ENCODE data around the gene TBC1D10A. TPM values are rescaled to one million over a fixed set of nuclear protein-coding genes. Genes with fewer than 3 reads are reported as not detected.

Gene TBC1D10A
- total RNA-seq, 1 donor from 2014 or later, result 10.6 TPM

- no peak overlapping the region for H3K4me3 Mint-ChIP-seq (ENCODE audit: low read depth)
- no peaks in the 10 kb centered on the region for H3K27me3 Mint-ChIP-seq
- no peak overlapping the region for H3K27ac Mint-ChIP-seq
- no peak for TF ChIP-seq CTCF (IDR thresholded peaks at IDR 0.05; ENCODE audit: unreplicated experiment)
- no peak for DNase-seq (ENCODE audit: low spot score, unreplicated experiment)
- H3K36me3 Mint-ChIP-seq (ENCODE audit: insufficient read depth), result no peaks in the 10 kb centered on the region
- no peaks in the 10 kb centered on the region for H3K9me3 Mint-ChIP-seq (ENCODE audit: low read depth)
- H3K4me1 Mint-ChIP-seq (ENCODE audit: low read depth), result peaks cover 10% of the 10 kb centered on the region
Observed at GRCh38 chr22:30314915-30315314, 11.8 kb downstream of the TBC1D10A start.

GRCh38 chr22:30313527-30314363 is 13.0 kb downstream of the TBC1D10A start:
- H3K4me1 Mint-ChIP-seq (ENCODE audit: low read depth), result peaks cover 10% of the 10 kb centered on the region
- no peak for TF ChIP-seq CTCF (IDR thresholded peaks at IDR 0.05; ENCODE audit: unreplicated experiment)
- no peaks in the 10 kb centered on the region for H3K36me3 Mint-ChIP-seq (ENCODE audit: insufficient read depth)
- H3K9me3 Mint-ChIP-seq (ENCODE audit: low read depth), result no peaks in the 10 kb centered on the region
- DNase-seq (ENCODE audit: low spot score, unreplicated experiment), result no peak
- no peak overlapping the region for H3K27ac Mint-ChIP-seq
- H3K4me3 Mint-ChIP-seq (ENCODE audit: low read depth), result no peak overlapping the region
- no peaks in the 10 kb centered on the region for H3K27me3 Mint-ChIP-seq

GRCh38 chr22:30312053-30312452 is 14.7 kb downstream of the TBC1D10A start:
- no peaks in the 10 kb centered on the region for H3K9me3 Mint-ChIP-seq (ENCODE audit: low read depth)
- no peak overlapping the region for H3K27ac Mint-ChIP-seq
- H3K4me1 Mint-ChIP-seq (ENCODE audit: low read depth), result peaks cover 10% of the 10 kb centered on the region
- H3K27me3 Mint-ChIP-seq, result no peaks in the 10 kb centered on the region
- no peak overlapping the region for H3K4me3 Mint-ChIP-seq (ENCODE audit: low read depth)
- no peak for DNase-seq (ENCODE audit: low spot score, unreplicated experiment)
- TF ChIP-seq CTCF (IDR thresholded peaks at IDR 0.05; ENCODE audit: unreplicated experiment), result no peak
- no peaks in the 10 kb centered on the region for H3K36me3 Mint-ChIP-seq (ENCODE audit: insufficient read depth)

GRCh38 chr22:30310881-30311771 is 15.6 kb downstream of the TBC1D10A start:
- no peak for DNase-seq (ENCODE audit: low spot score, unreplicated experiment)
- Mint-ChIP-seq H3K27me3 (no peaks in the 10 kb centered on the region), H3K9me3 (ENCODE audit: low read depth) (no peaks in the 10 kb centered on the region), H3K27ac (no peak overlapping the region), H3K4me3 (ENCODE audit: low read depth) (no peak overlapping the region), H3K4me1 (ENCODE audit: low read depth) (peaks cover 11% of the 10 kb centered on the region), H3K36me3 (ENCODE audit: insufficient read depth) (no peaks in the 10 kb centered on the region)
- TF ChIP-seq CTCF (IDR thresholded peaks at IDR 0.05; ENCODE audit: unreplicated experiment), result no peak

GRCh38 chr22:30309951-30310741 is 16.6 kb downstream of the TBC1D10A start:
- Mint-ChIP-seq H3K4me3 (ENCODE audit: low read depth) (no peak overlapping the region), H3K27ac (peak overlapping the region; percentile 69), H3K27me3 (no peaks in the 10 kb centered on the region), H3K4me1 (ENCODE audit: low read depth) (peaks cover 14% of the 10 kb centered on the region), H3K9me3 (ENCODE audit: low read depth) (no peaks in the 10 kb centered on the region), H3K36me3 (ENCODE audit: insufficient read depth) (no peaks in the 10 kb centered on the region)
- DNase-seq (ENCODE audit: low spot score, unreplicated experiment), result no peak
- no peak for TF ChIP-seq CTCF (IDR thresholded peaks at IDR 0.05; ENCODE audit: unreplicated experiment)
